HG02973 (cell line): ENCODE results near the gene ZNF532.
"Not testable (repeated sequence)": the region's sequence is repeated elsewhere in the genome, so short reads cannot be mapped to it uniquely, and the experiment has no call there.

Source experiments
- ATAC-seq: cut with Tn5 transposase; IDR thresholded peaks from one replicate; pipeline ENCODE4 v1.9.1; 2021; ENCODE audit warnings: moderate library complexity; ENCODE audit not compliant: unreplicated experiment

Gene ZNF532

GRCh38 chr18:58864146-58865032 is at the start of gene ZNF532:
TSS of gene ZNF532 (plus strand) at chr18:58864877. CDS start in a region left out here.
- ATAC-seq = no peak

GRCh38 chr18:58819051-58819450 is 45.6 kb upstream of the ZNF532 start:
- ATAC-seq = no peak

GRCh38 chr18:58820251-58820650 is 44.4 kb upstream of the ZNF532 start:
- no peak for ATAC-seq

- ATAC-seq = no peak
These were observed 41.7 kb upstream of the ZNF532 start for GRCh38 chr18:58822944-58823343.

GRCh38 chr18:58823412-58823811 is 41.3 kb upstream of the ZNF532 start:
- no peak for ATAC-seq

- ATAC-seq = not testable (repeated sequence)
These were observed 37.8 kb upstream of the ZNF532 start for GRCh38 chr18:58826926-58827325.

GRCh38 chr18:58827428-58827827 is 37.2 kb upstream of the ZNF532 start:
- ATAC-seq = no peak

GRCh38 chr18:58827886-58828285 is 36.8 kb upstream of the ZNF532 start:
- ATAC-seq = no peak

- ATAC-seq = no peak
These were observed 36.1 kb upstream of the ZNF532 start for GRCh38 chr18:58828399-58829121.

- no peak for ATAC-seq
These were observed 35.4 kb upstream of the ZNF532 start for GRCh38 chr18:58829263-58829662.

GRCh38 chr18:58829886-58830285 is 34.8 kb upstream of the ZNF532 start:
- ATAC-seq = not testable (repeated sequence)

- ATAC-seq = no peak
These were observed 33.1 kb upstream of the ZNF532 start for GRCh38 chr18:58831606-58832005.

GRCh38 chr18:58838165-58838860 is 26.4 kb upstream of the ZNF532 start:
- ATAC-seq = no peak

- ATAC-seq = no peak
These were observed 25.7 kb upstream of the ZNF532 start for GRCh38 chr18:58838946-58839345.

GRCh38 chr18:58842978-58843687 is 21.5 kb upstream of the ZNF532 start:
- ATAC-seq = no peak

GRCh38 chr18:58843688-58844035 is 21.0 kb upstream of the ZNF532 start:
- ATAC-seq = no peak

- no peak for ATAC-seq
These were observed 19.8 kb upstream of the ZNF532 start for GRCh38 chr18:58844871-58845270.

GRCh38 chr18:58845928-58846724 is 18.6 kb upstream of the ZNF532 start:
- ATAC-seq = no peak

- ATAC-seq = no peak
These were observed 17.1 kb upstream of the ZNF532 start for GRCh38 chr18:58847383-58848071.

- ATAC-seq = no peak
These were observed 16.0 kb upstream of the ZNF532 start for GRCh38 chr18:58848685-58849084.
